ENCODE data around the gene YAP1. TPM values are rescaled to one million over a fixed set of nuclear protein-coding genes. Genes with fewer than 3 reads are reported as not detected.

Gene YAP1
- total RNA-seq, 1 donor from 2014 or later = 204 TPM

DNA sequence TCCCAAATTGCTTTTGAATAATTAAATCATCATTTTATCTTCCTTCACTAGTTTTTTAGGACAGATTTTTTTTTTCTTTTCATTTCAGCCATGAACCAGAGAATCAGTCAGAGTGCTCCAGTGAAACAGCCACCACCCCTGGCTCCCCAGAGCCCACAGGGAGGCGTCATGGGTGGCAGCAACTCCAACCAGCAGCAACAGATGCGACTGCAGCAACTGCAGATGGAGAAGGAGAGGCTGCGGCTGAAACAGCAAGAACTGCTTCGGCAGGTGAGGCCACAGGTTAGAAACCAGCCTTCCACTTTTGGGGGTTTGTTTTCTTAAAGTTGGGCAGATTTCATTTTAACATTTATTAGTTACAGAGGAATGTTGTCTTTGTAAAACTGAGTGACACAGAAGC lies 95.6 kb downstream of the YAP1 start:
- H3K4me1 Mint-ChIP-seq (ENCODE audit: low read depth) = peaks cover 6% of the 10 kb centered on the region
- TF ChIP-seq, protein P1, sequence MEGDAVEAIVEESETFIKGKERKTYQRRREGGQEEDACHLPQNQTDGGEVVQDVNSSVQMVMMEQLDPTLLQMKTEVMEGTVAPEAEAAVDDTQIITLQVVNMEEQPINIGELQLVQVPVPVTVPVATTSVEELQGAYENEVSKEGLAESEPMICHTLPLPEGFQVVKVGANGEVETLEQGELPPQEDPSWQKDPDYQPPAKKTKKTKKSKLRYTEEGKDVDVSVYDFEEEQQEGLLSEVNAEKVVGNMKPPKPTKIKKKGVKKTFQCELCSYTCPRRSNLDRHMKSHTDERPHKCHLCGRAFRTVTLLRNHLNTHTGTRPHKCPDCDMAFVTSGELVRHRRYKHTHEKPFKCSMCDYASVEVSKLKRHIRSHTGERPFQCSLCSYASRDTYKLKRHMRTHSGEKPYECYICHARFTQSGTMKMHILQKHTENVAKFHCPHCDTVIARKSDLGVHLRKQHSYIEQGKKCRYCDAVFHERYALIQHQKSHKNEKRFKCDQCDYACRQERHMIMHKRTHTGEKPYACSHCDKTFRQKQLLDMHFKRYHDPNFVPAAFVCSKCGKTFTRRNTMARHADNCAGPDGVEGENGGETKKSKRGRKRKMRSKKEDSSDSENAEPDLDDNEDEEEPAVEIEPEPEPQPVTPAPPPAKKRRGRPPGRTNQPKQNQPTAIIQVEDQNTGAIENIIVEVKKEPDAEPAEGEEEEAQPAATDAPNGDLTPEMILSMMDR (IDR thresholded peaks at IDR 0.05; ENCODE audit: unreplicated experiment) = no peak
- H3K27ac Mint-ChIP-seq = peak overlapping the region; percentile 42
- no peak for DNase-seq (ENCODE audit: low spot score, unreplicated experiment)
- H3K27me3 Mint-ChIP-seq = no peaks in the 10 kb centered on the region
- H3K9me3 Mint-ChIP-seq (ENCODE audit: low read depth) = no peaks in the 10 kb centered on the region
- peaks cover 45% of the 10 kb centered on the region for H3K36me3 Mint-ChIP-seq (ENCODE audit: insufficient read depth)
- no peak overlapping the region for H3K4me3 Mint-ChIP-seq (ENCODE audit: low read depth)

GRCh38 chr11:102208835-102209234 lies 98.6 kb downstream of the YAP1 start:
- no peak overlapping the region for H3K4me3 Mint-ChIP-seq (ENCODE audit: low read depth)
- peaks cover 55% of the 10 kb centered on the region for H3K36me3 Mint-ChIP-seq (ENCODE audit: insufficient read depth)
- DNase-seq (ENCODE audit: low spot score, unreplicated experiment) = no peak
- TF ChIP-seq, protein P1 (IDR thresholded peaks at IDR 0.05; ENCODE audit: unreplicated experiment) = no peak
- peaks cover 5% of the 10 kb centered on the region for H3K4me1 Mint-ChIP-seq (ENCODE audit: low read depth)
- H3K9me3 Mint-ChIP-seq (ENCODE audit: low read depth) = no peaks in the 10 kb centered on the region
- H3K27me3 Mint-ChIP-seq = no peaks in the 10 kb centered on the region
- no peak overlapping the region for H3K27ac Mint-ChIP-seq

GRCh38 chr11:102214623-102215022 lies 104.4 kb downstream of the YAP1 start:
- H3K27ac Mint-ChIP-seq = no peak overlapping the region
- no peak for DNase-seq (ENCODE audit: low spot score, unreplicated experiment)
- TF ChIP-seq, protein P1 (IDR thresholded peaks at IDR 0.05; ENCODE audit: unreplicated experiment) = no peak
- peaks cover 3% of the 10 kb centered on the region for H3K4me1 Mint-ChIP-seq (ENCODE audit: low read depth)
- H3K4me3 Mint-ChIP-seq (ENCODE audit: low read depth) = no peak overlapping the region
- no peaks in the 10 kb centered on the region for H3K27me3 Mint-ChIP-seq
- H3K36me3 Mint-ChIP-seq (ENCODE audit: insufficient read depth) = peaks cover 46% of the 10 kb centered on the region
- H3K9me3 Mint-ChIP-seq (ENCODE audit: low read depth) = no peaks in the 10 kb centered on the region

DNA sequence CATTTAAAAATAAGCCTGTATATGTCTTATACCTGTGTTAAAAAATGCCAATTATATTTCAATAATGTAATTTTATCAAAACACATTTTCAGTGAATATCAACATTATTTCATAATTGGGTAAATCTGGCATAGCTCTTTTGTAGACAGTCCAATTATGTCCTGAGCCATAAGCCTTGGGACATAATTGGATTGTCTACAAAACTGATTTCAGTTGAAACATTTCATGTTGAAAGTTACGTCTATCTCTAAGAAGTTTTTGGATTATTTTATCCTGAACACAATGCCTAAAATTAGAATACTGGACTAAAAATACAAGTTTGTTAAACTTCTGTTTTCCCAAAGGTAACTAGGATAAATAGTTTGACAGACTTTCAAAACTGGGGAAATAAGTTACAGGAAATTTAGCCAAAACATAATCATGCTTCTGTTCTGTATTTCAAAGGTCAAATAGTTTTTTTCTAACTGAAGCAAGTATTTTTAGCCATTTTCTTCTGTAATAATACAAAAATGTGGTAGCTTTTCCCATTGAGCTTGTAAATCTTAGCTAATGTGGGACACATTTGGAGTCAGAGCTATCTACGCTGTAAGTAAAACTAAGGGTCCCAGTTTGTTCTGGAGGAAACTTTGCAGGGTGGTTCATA lies 106.3 kb downstream of the YAP1 start:
- H3K27ac Mint-ChIP-seq = no peak overlapping the region
- TF ChIP-seq, protein P1 (IDR thresholded peaks at IDR 0.05; ENCODE audit: unreplicated experiment) = no peak
- H3K36me3 Mint-ChIP-seq (ENCODE audit: insufficient read depth) = peaks cover 41% of the 10 kb centered on the region
- H3K4me3 Mint-ChIP-seq (ENCODE audit: low read depth) = no peak overlapping the region
- no peaks in the 10 kb centered on the region for H3K9me3 Mint-ChIP-seq (ENCODE audit: low read depth)
- peaks cover 3% of the 10 kb centered on the region for H3K4me1 Mint-ChIP-seq (ENCODE audit: low read depth)
- no peak for DNase-seq (ENCODE audit: low spot score, unreplicated experiment)
- H3K27me3 Mint-ChIP-seq = no peaks in the 10 kb centered on the region

DNA sequence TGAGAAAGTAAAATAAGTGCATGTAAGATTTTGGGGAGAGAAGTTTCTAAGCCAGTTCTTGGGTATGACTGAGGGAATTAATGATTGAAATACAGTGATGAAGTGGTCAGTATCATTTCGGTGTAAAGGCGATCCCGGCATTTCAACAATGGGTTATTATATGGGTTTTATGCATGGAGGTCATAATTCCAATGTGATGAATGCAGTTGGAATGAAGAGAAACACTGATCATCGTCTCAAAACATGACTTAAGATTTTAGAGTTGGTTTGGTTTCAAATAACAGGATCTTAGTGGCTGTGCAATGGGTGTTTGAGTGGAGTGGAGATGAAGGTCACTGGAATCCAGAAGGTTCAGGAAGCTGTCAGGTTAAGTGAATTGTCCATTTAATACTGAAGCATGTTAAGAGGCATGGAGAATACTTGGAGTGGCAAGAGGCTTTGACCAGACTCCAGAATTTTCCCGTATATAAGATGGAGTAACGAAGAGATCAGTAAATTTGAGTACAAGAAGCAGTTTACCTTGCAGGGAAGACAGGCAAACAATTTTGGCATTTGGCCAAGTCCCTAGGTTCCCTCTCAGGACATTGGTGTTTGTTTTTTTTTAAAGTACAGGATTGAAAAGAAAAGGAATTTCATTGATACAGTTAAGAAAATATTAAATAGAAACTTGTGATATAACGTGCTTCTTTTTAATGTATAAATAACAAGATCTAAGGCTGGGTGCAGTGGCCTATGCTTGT lies 110.7 kb downstream of the YAP1 start:
- TF ChIP-seq, protein P1 (IDR thresholded peaks at IDR 0.05; ENCODE audit: unreplicated experiment) = no peak
- DNase-seq (ENCODE audit: low spot score, unreplicated experiment) = no peak
- Mint-ChIP-seq H3K9me3 (ENCODE audit: low read depth) (no peaks in the 10 kb centered on the region), H3K4me1 (ENCODE audit: low read depth) (peaks cover 5% of the 10 kb centered on the region), H3K27ac (no peak overlapping the region), H3K27me3 (no peaks in the 10 kb centered on the region), H3K36me3 (ENCODE audit: insufficient read depth) (peaks cover 44% of the 10 kb centered on the region), H3K4me3 (ENCODE audit: low read depth) (no peak overlapping the region)
